Psoas muscle (tissue), 8 donors: ENCODE measurements around the gene CTPS2. TPM values are rescaled to one million over a fixed set of nuclear protein-coding genes. Genes with fewer than 3 reads are reported as not detected.

Source experiments
- ATAC-seq, 4 donors: fragments of 200-7000 bp; cut with Tn5 transposase; one replicate each; pipeline ENCODE4 v1.9.1; 2020; ENCODE audit warnings: moderate library complexity in 3 of 4, mild to moderate bottlenecking in 2 of 4
- DNase-seq, 2 donors: peaks; one replicate each; pipeline ENCODE4 v3.0.0-alpha.2; 2020
- H3K27ac ChIP-seq: fragments of 200-600 bp; one replicate; pipeline ENCODE4 v1.8.0; 2022
- H3K27me3 ChIP-seq, 3 donors: fragments of 200-600 bp in 1 of 3; one replicate each; pipeline versions ENCODE4 v1.6.1 to v1.8.0; 2013 to 2022; ENCODE audit warnings: low read length in 2 of 3, mild to moderate bottlenecking in 2 of 3, moderate library complexity in 1 of 3; ENCODE audit not compliant: insufficient read depth in 3 of 3
- H3K36me3 ChIP-seq, 2 donors: fragments of 200-600 bp in 1 of 2; one replicate each; pipeline versions ENCODE4 v1.6.1 to v1.8.0; 2013 to 2022; ENCODE audit warnings: low read depth in 1 of 2, mild to moderate bottlenecking in 1 of 2, moderate library complexity in 1 of 2; ENCODE audit not compliant: insufficient read depth in 1 of 2
- H3K4me1 ChIP-seq: fragments of 200-600 bp; one replicate; pipeline ENCODE4 v1.8.0; 2022
- H3K4me3 ChIP-seq: fragments of 200-600 bp; one replicate; pipeline ENCODE4 v1.8.0; 2022; ENCODE audit warnings: mild to moderate bottlenecking
- H3K9me3 ChIP-seq: fragments of 200-600 bp; one replicate; pipeline ENCODE4 v1.8.0; 2022
- CTCF ChIP-seq: fragments of 200-600 bp; IDR thresholded peaks from one replicate; pipeline ENCODE4 v1.8.0; 2022; ENCODE audit warnings: antibody characterized with exemption
- WGBS, 3 donors: extraction: QIAGEN DNeasy Blood & Tissue Kit; methylation state at CpG; one replicate each; pipeline versions ENCODE4 v1.1.6 to v1.1.7; 2013; 5-methylcytosine and 5-hydroxymethylcytosine counted together
- intact Hi-C, 2 donors: fragments of 100-400 bp; cut with DNase I; formaldehyde crosslinking; loops; one replicate each; pipeline versions ENCODE4 v1.11.0 to v1.14.2; 2022
- polyA plus RNA-seq, 3 donors: library from polyadenylated mRNA; stranded (reverse); fragments of 200-250 nt; gene quantifications; one replicate each; pipeline ENCODE4 v1.2.3, GENCODE V29; 2013
- total RNA-seq, 4 donors: library from RNA; stranded (reverse); fragmentation: NEBNext Ultra II Directional in 2 of 4; extraction: Animal tissue kit (Norgen Biotek cat#: 25700) in 2 of 4; gene quantifications; one replicate each; pipeline versions ENCODE4 v1.2.1 to v1.2.4, GENCODE V29; 2021 to 2023
- donor health status: healthy with polysubstance abuse.
- donor health status: DM: no; HTN: no; CAD: no; lungs with moderate emphysema.
- donor health status: Bipolar disorder and iron deficiency.
- donor health status: healthy.
- donor health status: DM: yes; HTN: yes; CAD: no.
- donor health status: DM: no; HTN: no; CAD: no.
- donor health status: DM: no; HTN: no; CAD: no.
- donor health status: DM: yes; HTN: yes; CAD: no.

CTPS2 gene
- total and polyA plus RNA-seq, 7 donors: 1.1 to 3.8 (median 2.5) TPM

- no peak for DNase-seq
- H3K4me3 ChIP-seq: no peak overlapping the region
- WGBS, 3 donors: 83 to 92% (median 85%) methylated on average over 4 of the region's 4 CpGs
- no peak for ATAC-seq
- H3K4me1 ChIP-seq: no peaks in the 10 kb centered on the region
- H3K36me3 ChIP-seq: no peaks in the 10 kb centered on the region
- no peak for TF ChIP-seq CTCF
- H3K9me3 ChIP-seq: no peaks in the 10 kb centered on the region
- intact Hi-C loops: no loop called here
- H3K27ac ChIP-seq: no peak overlapping the region
- no peaks in the 10 kb centered on the region for H3K27me3 ChIP-seq
Measured at GRCh38 chrX:16567681-16568080, 144.8 kb downstream of the CTPS2 start.

DNA sequence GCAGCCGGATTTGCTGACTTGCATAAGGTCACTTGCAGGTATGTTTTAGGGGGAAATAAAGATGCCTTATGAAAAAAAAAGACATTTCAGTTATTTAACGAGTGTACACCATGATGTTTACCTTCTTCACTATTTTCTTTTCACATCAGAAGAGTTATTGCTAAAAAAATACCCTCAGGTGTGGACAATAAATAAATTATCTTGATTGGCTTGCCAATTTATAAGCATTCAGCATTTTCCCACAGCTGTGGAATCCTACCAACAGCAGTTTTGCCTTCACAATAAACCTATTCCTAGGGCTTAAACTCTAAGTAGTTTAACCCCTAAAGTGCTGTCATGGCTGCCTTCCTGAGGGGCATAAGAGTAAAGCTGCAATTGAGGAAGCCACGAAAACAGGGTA is 145.9 kb downstream of the CTPS2 start:
- TF ChIP-seq CTCF: no peak
- Histone ChIP-seq H3K4me3 (no peak overlapping the region), H3K4me1 (no peaks in the 10 kb centered on the region), H3K36me3 (no peaks in the 10 kb centered on the region), H3K9me3 (no peaks in the 10 kb centered on the region), H3K27ac (no peak overlapping the region), H3K27me3 (no peaks in the 10 kb centered on the region)
- intact Hi-C loops: no loop called here
- 62 to 83% (median 79%) methylated on average over 3 of the region's 3 CpGs for WGBS, 3 donors
- DNase-seq: no peak
- ATAC-seq: no peak

GRCh38 chrX:16560173-16560572 is 152.3 kb downstream of the CTPS2 start:
- Histone ChIP-seq H3K27ac (no peak overlapping the region), H3K4me3 (no peak overlapping the region), H3K36me3 (no peaks in the 10 kb centered on the region), H3K27me3 (no peaks in the 10 kb centered on the region), H3K4me1 (no peaks in the 10 kb centered on the region), H3K9me3 (no peaks in the 10 kb centered on the region)
- no peak for TF ChIP-seq CTCF
- 90 to 96% (median 93%) methylated on average over 4 of the region's 4 CpGs for WGBS, 3 donors
- no peak for ATAC-seq
- no peak for DNase-seq
- intact Hi-C loops: no loop called here

DNA sequence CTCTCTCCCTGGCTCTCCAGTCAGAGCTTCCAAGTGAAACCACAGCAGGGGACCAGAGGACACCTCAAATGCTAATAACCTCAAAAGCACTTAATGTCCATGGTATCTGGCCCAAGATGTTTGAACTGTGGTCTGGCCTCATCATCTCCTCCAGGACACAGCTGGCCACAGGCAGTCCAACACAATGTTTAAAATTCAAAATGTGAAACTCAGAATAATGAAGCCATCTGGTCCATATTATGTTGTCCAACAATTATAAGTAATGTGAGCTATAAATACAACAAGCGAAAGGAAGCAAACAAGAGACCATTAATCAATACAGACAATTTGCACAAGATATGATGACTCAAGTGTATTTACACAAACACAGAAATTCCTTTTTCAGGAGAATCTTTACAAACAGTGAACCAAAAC is 153.3 kb downstream of the CTPS2 start:
- WGBS, 3 donors: 84 to 91% (median 85%) methylated on average over 1 of the region's 1 CpG
- H3K27ac ChIP-seq: no peak overlapping the region
- no peak overlapping the region for H3K4me3 ChIP-seq
- H3K4me1 ChIP-seq: no peaks in the 10 kb centered on the region
- no peaks in the 10 kb centered on the region for H3K27me3 ChIP-seq
- no peaks in the 10 kb centered on the region for H3K9me3 ChIP-seq
- no peak for ATAC-seq
- intact Hi-C loops: no loop called here
- DNase-seq: no peak
- no peaks in the 10 kb centered on the region for H3K36me3 ChIP-seq
- no peak for TF ChIP-seq CTCF

DNA sequence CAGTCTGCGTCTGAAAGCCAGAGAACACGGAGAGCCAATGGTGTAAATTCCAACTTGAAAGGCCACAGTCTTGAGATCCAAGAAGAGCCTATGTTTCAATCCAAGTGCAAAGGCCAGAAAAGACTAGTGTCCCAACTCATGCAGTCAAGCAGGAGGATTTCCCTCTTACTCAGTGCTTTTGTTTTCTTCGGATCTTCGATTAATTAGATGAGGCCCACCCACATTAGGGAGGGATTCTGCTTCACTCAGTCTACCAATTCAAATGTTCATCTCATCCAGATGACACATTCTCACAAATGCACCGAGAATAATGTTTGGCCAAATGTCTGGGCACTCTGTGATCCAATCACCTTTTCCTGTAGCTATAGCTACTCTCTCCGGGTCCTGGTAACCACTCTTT is 154.0 kb downstream of the CTPS2 start:
- no peak for DNase-seq
- no peak overlapping the region for H3K27ac ChIP-seq
- no peak overlapping the region for H3K4me3 ChIP-seq
- H3K9me3 ChIP-seq: no peaks in the 10 kb centered on the region
- WGBS, 3 donors: 52 to 73% (median 70%) methylated on average over 6 of the region's 6 CpGs
- no peak for ATAC-seq
- no peaks in the 10 kb centered on the region for H3K27me3 ChIP-seq
- intact Hi-C loops: no loop called here
- H3K36me3 ChIP-seq: no peaks in the 10 kb centered on the region
- TF ChIP-seq CTCF: no peak
- H3K4me1 ChIP-seq: no peaks in the 10 kb centered on the region
